ENCODE measurements around the gene PRR22. TPM values are rescaled to one million over a fixed set of nuclear protein-coding genes. Genes with fewer than 3 reads are reported as not detected.

Gene PRR22
- total and polyA plus RNA-seq, 9 of the 15 experiments (the other 6 are each of a cell fraction or from before 2014, with no cell fraction given), result 0.03 to 12.0 (median 2.0) TPM; not detected in 1

- TF ChIP-seq MGA (IDR thresholded peaks at IDR 0.05) (peak; percentile 93), ZNF589 (CRISPR knock-in tag; IDR thresholded peaks at IDR 0.05; ENCODE audit: low read depth) (peak; percentile 43; the same call in 1 of the 2 replicates), ZNF280A (IDR thresholded peaks at IDR 0.05; ENCODE audit: low read depth, partially characterized antibody) (no peak), MTA3 (IDR thresholded peaks at IDR 0.05; ENCODE audit: borderline replicate concordance) (peak; percentile 94), ZNF583 (CRISPR knock-in tag; IDR thresholded peaks at IDR 0.05) (peak; percentile 74; the same call in 1 of the 2 replicates), ZNF764 (CRISPR knock-in tag; IDR thresholded peaks at IDR 0.05; ENCODE audit: low read depth) (no peak), ZNF133 (CRISPR knock-in tag; IDR thresholded peaks at IDR 0.05) (0 out of 2 replicates have a peak, but pooled peaks have one; percentile 30), GATAD2B (IDR thresholded peaks at IDR 0.05; ENCODE audit: borderline replicate concordance) (0 out of 2 replicates have a peak, but pooled peaks have one; percentile 55), ERF (CRISPR knock-in tag; IDR thresholded peaks at IDR 0.05) (peak; percentile 77; the same call in 1 of the 2 replicates), MBD2 (IDR thresholded peaks at IDR 0.05; ENCODE audit: borderline replicate concordance, low read depth) (peak; percentile 84), TEAD1 (CRISPR knock-in tag; IDR thresholded peaks at IDR 0.05) (peak in 1 of 2 experiments; percentile 86; a peak in 1 of 4 replicates), L3MBTL2 (IDR thresholded peaks at IDR 0.05) (peak; percentile 94), THAP7 (CRISPR knock-in tag; IDR thresholded peaks at IDR 0.05) (0 out of 2 replicates have a peak, but pooled peaks have one; percentile 30), TARDBP (IDR thresholded peaks at IDR 0.05) (peak; percentile 41; the same call in 1 of the 2 replicates)
Measured at GRCh38 chr19:5827891-5828660, 43.5 kb upstream of the PRR22 start (continued).

Measured in K562 (cell line).